Neural progenitor cell (in vitro differentiated cells): ENCODE results near the gene AFF3. TPM values are rescaled to one million over a fixed set of nuclear protein-coding genes. Genes with fewer than 3 reads are reported as not detected.

Experiments
- DNase-seq: peaks from one replicate; pipeline ENCODE4 v3.0.0-alpha.2; 2016; ENCODE audit warnings: low spot score
- H2AFZ ChIP-seq: fragments of 200-600 bp; sonication (generic); replicated peaks from 2 replicates; pipeline ENCODE4 v1.6.1; 2016; ENCODE audit warnings: antibody characterized with exemption
- H3F3A ChIP-seq: fragments of 200-600 bp; sonication (generic); 2 replicates; pipeline ENCODE4 v1.6.1; 2016; ENCODE audit warnings: antibody characterized with exemption, low read depth
- H3K27ac ChIP-seq: fragments of 200-600 bp; sonication (generic); 2 replicates; pipeline ENCODE4 v1.5.1; 2016; ENCODE audit warnings: mild to moderate bottlenecking
- H3K27me3 ChIP-seq: fragments of 200-600 bp; sonication (generic); 2 replicates; pipeline ENCODE4 v1.6.1; 2016; ENCODE audit warnings: mild to moderate bottlenecking, moderate library complexity
- H3K36me3 ChIP-seq: fragments of 200-600 bp; sonication (generic); 2 replicates; pipeline ENCODE4 v1.5.1; 2016
- H3K4me1 ChIP-seq: fragments of 200-600 bp; sonication (generic); 2 replicates; pipeline ENCODE4 v1.6.1; 2016; ENCODE audit warnings: mixed run types
- H3K4me2 ChIP-seq: fragments of 200-600 bp; sonication (generic); 2 replicates; pipeline ENCODE4 v1.6.1; 2016
- H3K4me3 ChIP-seq: fragments of 200-600 bp; sonication (generic); 2 replicates; pipeline ENCODE4 v1.5.1; 2016
- H3K79me2 ChIP-seq: fragments of 200-600 bp; sonication (generic); 2 replicates; pipeline ENCODE4 v1.6.1; 2016; ENCODE audit warnings: low read depth
- H3K9ac ChIP-seq: fragments of 200-600 bp; sonication (generic); 2 replicates; pipeline ENCODE4 v1.6.1; 2016
- H3K9me3 ChIP-seq: fragments of 200-600 bp; sonication (generic); 2 replicates; pipeline ENCODE4 v1.5.1; 2016; ENCODE audit warnings: low read depth
- H4K20me1 ChIP-seq: fragments of 200-600 bp; sonication (generic); 2 replicates; pipeline ENCODE4 v1.6.1; 2016; ENCODE audit warnings: low read depth
- H3K27ac Mint-ChIP-seq: 3 replicates; pipeline ENCODE4 v1.8.0; 2021; ENCODE audit warnings: mixed read lengths
- H3K27me3 Mint-ChIP-seq: 2 replicates; pipeline ENCODE4 v1.8.0; 2022; ENCODE audit warnings: low read depth, mild to moderate bottlenecking, inconsistent platforms, moderate library complexity, mixed read lengths; ENCODE audit not compliant: insufficient read depth
- H3K36me3 Mint-ChIP-seq: 3 replicates; pipeline ENCODE4 v1.8.0; 2021; ENCODE audit warnings: mixed read lengths
- H3K4me1 Mint-ChIP-seq: 3 replicates; pipeline ENCODE4 v1.8.0; 2021; ENCODE audit warnings: mixed read lengths
- H3K4me3 Mint-ChIP-seq: 3 replicates; pipeline ENCODE4 v1.8.0; 2021; ENCODE audit warnings: mild to moderate bottlenecking, moderate library complexity, mixed read lengths
- H3K9me3 Mint-ChIP-seq: 3 replicates; pipeline ENCODE4 v1.8.0; 2020; ENCODE audit warnings: mixed read lengths
- CTCF ChIP-seq: fragments of 200-600 bp; sonication (generic); IDR thresholded peaks from 2 replicates; pipeline ENCODE4 v1.5.1; 2017; ENCODE audit warnings: antibody characterized with exemption, mild to moderate bottlenecking
- EZH2 ChIP-seq: fragments of 200-600 bp; sonication (generic); IDR thresholded peaks from 2 replicates; pipeline ENCODE4 v1.6.1; 2017; ENCODE audit warnings: antibody characterized with exemption, mild to moderate bottlenecking, moderate library complexity
- EZH2phosphoT487 ChIP-seq: fragments of 200-600 bp; sonication (generic); IDR thresholded peaks from 2 replicates; pipeline ENCODE4 v1.6.1; 2017; ENCODE audit warnings: antibody characterized with exemption
- total RNA-seq: library from RNA; depleted of rRNA; stranded (reverse); fragments of >200 nt; gene quantifications from 2 replicates; pipeline ENCODE4 v1.2.3, GENCODE V29; 2015; ENCODE audit warnings: low replicate concordance

Gene AFF3
- total RNA-seq, 1 donor from 2014 or later = 0.26 TPM

GRCh38 chr2:99648178-99648844, 494.1 kb downstream of the AFF3 start:
- Histone ChIP-seq H4K20me1 (no peaks in the 10 kb centered on the region), H3K9ac (no peak overlapping the region), H3K9me3 (no peaks in the 10 kb centered on the region), H2AFZ (no peak overlapping the region), H3K27ac (no peak overlapping the region), H3K36me3 (no peaks in the 10 kb centered on the region), H3K79me2 (no peaks in the 10 kb centered on the region), H3F3A (no peaks in the 10 kb centered on the region), H3K4me2 (no peak overlapping the region), H3K27me3 (no peaks in the 10 kb centered on the region), H3K4me1 (peaks cover 7% of the 10 kb centered on the region), H3K4me3 (no peak overlapping the region)
- Mint-ChIP-seq H3K4me3 (no peak overlapping the region), H3K36me3 (no peaks in the 10 kb centered on the region), H3K4me1 (peaks cover 23% of the 10 kb centered on the region), H3K27ac (peak overlapping the region; percentile 73), H3K27me3 (peaks cover 3% of the 10 kb centered on the region), H3K9me3 (no peaks in the 10 kb centered on the region)
- DNase-seq = no peak
- TF ChIP-seq EZH2phosphoT487 (no peak), CTCF (no peak), EZH2 (no peak)

GRCh38 chr2:99645960-99646359, 496.4 kb downstream of the AFF3 start:
- H3K36me3 Mint-ChIP-seq = no peaks in the 10 kb centered on the region
- peaks cover 13% of the 10 kb centered on the region for H3K4me1 Mint-ChIP-seq
- Histone ChIP-seq H3K79me2 (no peaks in the 10 kb centered on the region), H4K20me1 (no peaks in the 10 kb centered on the region), H3K9ac (no peak overlapping the region), H3F3A (no peaks in the 10 kb centered on the region), H3K4me1 (no peaks in the 10 kb centered on the region), H3K36me3 (no peaks in the 10 kb centered on the region), H3K4me2 (no peak overlapping the region), H3K27me3 (no peaks in the 10 kb centered on the region), H3K9me3 (no peaks in the 10 kb centered on the region), H3K4me3 (no peak overlapping the region), H2AFZ (no peak overlapping the region), H3K27ac (no peak overlapping the region)
- TF ChIP-seq CTCF (no peak), EZH2phosphoT487 (no peak), EZH2 (no peak)
- no peak for DNase-seq
- H3K27ac Mint-ChIP-seq = no peak overlapping the region
- H3K27me3 Mint-ChIP-seq = no peaks in the 10 kb centered on the region
- no peak overlapping the region for H3K4me3 Mint-ChIP-seq
- H3K9me3 Mint-ChIP-seq = no peaks in the 10 kb centered on the region

- Histone ChIP-seq H3K4me1 (no peaks in the 10 kb centered on the region), H3K4me2 (no peak overlapping the region), H3K36me3 (no peaks in the 10 kb centered on the region), H3K27me3 (no peaks in the 10 kb centered on the region), H3K9me3 (no peaks in the 10 kb centered on the region), H3K27ac (no peak overlapping the region), H3F3A (no peaks in the 10 kb centered on the region), H4K20me1 (no peaks in the 10 kb centered on the region), H3K4me3 (no peak overlapping the region), H2AFZ (no peak overlapping the region), H3K79me2 (no peaks in the 10 kb centered on the region), H3K9ac (no peak overlapping the region)
- H3K4me1 Mint-ChIP-seq = peaks cover 13% of the 10 kb centered on the region
- H3K27me3 Mint-ChIP-seq = no peaks in the 10 kb centered on the region
- no peaks in the 10 kb centered on the region for H3K9me3 Mint-ChIP-seq
- DNase-seq = no peak
- H3K27ac Mint-ChIP-seq = no peak overlapping the region
- no peaks in the 10 kb centered on the region for H3K36me3 Mint-ChIP-seq
- TF ChIP-seq EZH2 (no peak), CTCF (no peak), EZH2phosphoT487 (no peak)
- H3K4me3 Mint-ChIP-seq = no peak overlapping the region
Measured at GRCh38 chr2:99644419-99644787, 498.0 kb downstream of the AFF3 start.
